Occipital lobe (tissue), 1 donor: ENCODE data around the gene MYBPH. TPM values are rescaled to one million over a fixed set of nuclear protein-coding genes. Genes with fewer than 3 reads are reported as not detected.

Experiments
- total RNA-seq: library from RNA; depleted of rRNA; stranded (reverse); fragments of >200 nt; gene quantifications from one replicate; pipeline ENCODE4 v1.2.3, GENCODE V29; 2014

The MYBPH gene
- total RNA-seq, 1 donor from 2014 or later: not detected

Other genes with a start within 250 kb of the MYBPH start
- 37.0 TPM for gene KLHL12, start 248.6 kb downstream of the MYBPH start, total RNA-seq
- 54.6 TPM for gene ADIPOR1, start 217.5 kb downstream of the MYBPH start, total RNA-seq
- 19.5 TPM for gene CYB5R1, start 208.6 kb downstream of the MYBPH start, total RNA-seq
- gene TMEM183A, start 168.5 kb downstream of the MYBPH start, total RNA-seq: 131 TPM
- 11.1 TPM for gene PPFIA4, start 149.3 kb downstream of the MYBPH start, total RNA-seq
- not detected for gene MYOG, start 89.8 kb downstream of the MYBPH start, total RNA-seq
- gene ADORA1, start 48.1 kb downstream of the MYBPH start, total RNA-seq: 24.0 TPM
- gene CHI3L1, start 10.9 kb upstream of the MYBPH start, total RNA-seq: 1.6 TPM
- gene CHIT1, start 53.8 kb upstream of the MYBPH start, total RNA-seq: not detected
- gene BTG2, start 129.7 kb upstream of the MYBPH start, total RNA-seq: 13.9 TPM
- gene FMOD, start 175.3 kb upstream of the MYBPH start, total RNA-seq: 1.1 TPM